NCI-H345 treated with DMSO at 0.1 percent for 48 hours (cell line): Measurements from ENCODE around the gene CCP110.

ENCODE experiments used
- DNase-seq: peaks from one replicate; lab custom pipeline; 2025; ENCODE audit not compliant: unreplicated experiment; lab: John Stamatoyannopoulos, UW

The CCP110 gene

GRCh38 chr16:19523559-19524355 lies at the start of gene CCP110:
Gene CCP110, plus strand, starts transcription at chr16:19523942. Its CDS starts 3,940 bp downstream, at chr16:19527882.
- peak; percentile 92 for DNase-seq

DNA sequence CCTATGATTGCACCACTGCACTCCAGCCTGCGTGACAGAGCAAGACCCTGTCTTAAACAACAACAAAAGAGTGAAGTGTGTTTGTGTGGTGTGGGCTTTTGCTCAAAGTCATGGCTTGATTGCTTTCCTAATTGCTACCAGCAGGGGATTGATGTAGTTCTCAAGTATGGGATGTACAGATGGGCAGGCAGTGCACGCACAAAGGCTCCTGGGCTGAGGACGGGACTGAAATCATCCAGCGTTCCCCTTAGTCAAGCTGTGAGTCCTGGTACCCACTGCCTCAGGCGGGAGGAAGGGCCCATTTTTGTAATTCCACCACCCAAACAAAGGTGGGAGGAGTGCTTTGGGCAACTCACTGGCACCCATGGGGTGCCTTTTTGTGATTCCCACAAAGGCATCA lies 49.1 kb upstream of the CCP110 start:
- DNase-seq = peak; percentile 2

- no peak for DNase-seq
Observed at GRCh38 chr16:19478505-19478904, 45.2 kb upstream of the CCP110 start.

GRCh38 chr16:19479302-19479721 lies 44.4 kb upstream of the CCP110 start:
- DNase-seq = no peak

DNA sequence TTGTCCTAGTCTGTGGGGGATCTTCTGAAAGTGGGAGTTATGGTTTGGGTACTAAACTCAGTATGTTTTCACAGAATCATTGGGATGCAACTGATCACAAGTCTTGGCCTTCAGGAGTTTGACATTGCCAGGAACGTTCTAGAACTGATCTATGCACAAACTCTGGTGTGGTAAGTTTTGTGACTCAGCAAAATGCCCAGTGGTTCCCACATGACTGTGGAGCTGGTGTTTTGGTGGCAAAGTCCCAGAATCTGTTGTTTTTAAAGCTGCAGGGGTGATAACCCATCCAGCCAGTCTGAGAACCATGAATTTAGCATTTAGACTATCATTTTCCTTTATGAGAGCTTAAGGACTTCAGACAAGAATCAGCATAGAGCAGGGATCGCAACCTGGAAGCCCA lies 42.4 kb upstream of the CCP110 start:
- no peak for DNase-seq

- no peak for DNase-seq
Observed at GRCh38 chr16:19481769-19482168, 42.0 kb upstream of the CCP110 start.

GRCh38 chr16:19482291-19482690 lies 41.5 kb upstream of the CCP110 start:
- DNase-seq = no peak

GRCh38 chr16:19484096-19484495 lies 39.6 kb upstream of the CCP110 start:
- no peak for DNase-seq

- no peak for DNase-seq
Observed at GRCh38 chr16:19485611-19486010, 38.1 kb upstream of the CCP110 start.

DNA sequence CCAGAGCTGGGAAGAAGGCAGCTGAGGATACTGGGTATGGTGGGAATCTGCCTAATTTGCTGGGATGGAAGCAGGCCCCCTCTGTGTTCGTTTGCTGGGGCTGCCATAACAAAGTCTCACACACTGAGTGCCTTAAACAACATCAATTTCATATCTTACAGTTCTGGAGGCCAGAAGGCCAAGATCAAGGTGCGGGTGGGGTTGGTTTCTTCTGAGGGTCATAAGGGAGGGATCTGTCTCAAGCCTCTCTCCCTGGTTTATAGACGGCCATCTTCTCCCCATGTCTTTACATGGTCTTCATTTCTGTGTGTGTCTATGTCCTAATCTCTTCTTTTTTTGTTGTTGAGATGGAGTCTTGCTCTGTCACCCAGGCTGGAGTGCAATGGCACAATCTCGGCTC lies 37.7 kb upstream of the CCP110 start:
- no peak for DNase-seq

GRCh38 chr16:19486750-19487325 lies 36.9 kb upstream of the CCP110 start:
- DNase-seq = no peak

DNA sequence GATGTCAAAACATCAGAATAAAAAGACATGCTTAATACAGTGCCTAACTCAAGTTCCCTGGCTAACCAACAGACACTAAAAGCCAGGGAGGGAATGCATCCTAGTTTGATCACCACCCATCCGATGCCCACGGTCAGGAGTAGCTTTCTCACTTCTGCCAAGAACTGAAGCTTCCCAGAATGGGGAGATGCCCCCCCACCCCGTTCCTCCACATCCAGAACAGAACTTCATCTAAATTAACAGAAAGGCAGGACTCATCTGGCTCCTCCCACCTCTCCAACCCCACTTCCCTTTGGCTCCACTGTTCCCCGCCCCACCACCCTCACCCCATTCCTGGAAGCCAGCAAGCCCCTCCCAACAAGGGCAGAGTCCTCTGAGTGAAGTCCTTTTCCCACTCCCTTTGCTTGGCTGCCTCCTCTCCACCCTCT lies 35.5 kb upstream of the CCP110 start:
- no peak for DNase-seq

DNA sequence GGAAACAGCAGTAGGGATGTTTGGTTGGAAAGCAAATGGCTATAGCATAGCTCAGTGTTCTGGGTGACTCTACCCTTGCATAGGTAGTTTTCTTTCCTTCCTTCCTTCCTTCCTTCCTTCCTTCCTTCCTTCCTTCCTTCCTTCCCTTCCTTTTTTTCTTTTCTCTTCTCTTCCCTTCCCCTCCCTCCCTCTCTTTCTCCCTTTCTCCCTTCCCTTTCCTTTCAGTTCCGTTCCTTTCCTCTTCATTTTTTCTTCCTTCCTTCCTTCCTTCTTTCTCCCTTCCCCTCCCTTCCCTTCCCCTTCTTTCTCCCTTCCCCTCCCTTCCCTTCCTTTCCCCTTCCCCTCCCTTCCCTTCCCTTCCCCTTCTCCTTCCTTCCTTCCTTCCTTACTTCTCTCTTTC lies 33.1 kb upstream of the CCP110 start:
- no peak for DNase-seq

GRCh38 chr16:19497176-19497575 lies 26.6 kb upstream of the CCP110 start:
- no peak for DNase-seq

- no peak for DNase-seq
Observed at GRCh38 chr16:19499006-19499405, 24.7 kb upstream of the CCP110 start.

DNA sequence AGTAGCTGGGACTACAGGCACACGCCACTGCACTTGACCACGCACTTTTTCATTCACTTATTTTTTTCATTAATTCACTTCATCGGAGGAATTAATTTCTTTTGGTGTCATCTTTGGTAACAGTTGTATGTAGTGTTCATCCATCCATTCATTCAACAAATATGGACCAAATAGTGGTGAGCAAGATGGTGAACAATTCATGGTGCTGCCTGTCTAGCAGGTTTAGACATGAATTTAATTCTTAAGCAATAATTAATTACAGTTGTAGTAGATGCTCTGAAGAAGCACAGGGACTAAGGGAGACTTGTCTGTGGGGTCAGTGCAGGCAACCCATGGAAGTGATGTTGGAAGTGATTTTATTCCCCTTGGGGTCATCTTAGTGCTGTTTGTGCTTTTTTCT lies 24.3 kb upstream of the CCP110 start:
- DNase-seq = no peak

DNA sequence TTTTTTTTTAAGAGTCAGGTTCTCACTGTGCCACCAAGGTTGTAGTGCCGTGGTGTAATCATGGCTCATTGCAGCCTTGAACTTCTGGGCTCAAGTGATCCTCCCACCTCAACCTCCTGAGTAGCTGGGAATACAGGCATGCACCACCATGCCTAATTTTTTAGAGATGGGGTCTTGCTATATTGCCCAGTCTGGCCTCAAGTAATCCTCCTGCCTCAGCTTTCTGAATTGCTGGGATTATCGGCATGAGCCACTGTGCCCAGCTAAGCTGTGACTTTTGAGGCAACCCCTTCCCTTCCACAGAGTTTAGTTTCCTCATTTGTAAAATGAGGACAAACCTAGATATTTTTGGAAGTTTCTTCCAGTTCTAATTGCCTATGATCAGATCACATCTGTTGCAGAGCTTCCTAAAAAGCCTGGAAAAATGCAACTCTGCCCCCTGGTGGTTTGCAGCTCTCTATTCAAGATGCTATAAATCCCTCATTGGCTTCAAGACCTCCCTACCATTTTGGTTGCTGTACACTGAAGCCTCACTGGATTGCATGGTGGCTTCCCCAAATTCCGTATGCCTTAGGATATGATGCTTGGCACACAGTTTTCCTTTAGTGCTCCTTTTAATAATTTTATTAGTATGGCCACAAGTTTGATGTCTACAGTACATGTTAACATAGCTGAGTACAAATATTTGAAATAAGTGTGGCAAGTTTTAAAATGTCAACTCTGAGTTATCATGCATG lies 21.2 kb upstream of the CCP110 start:
- peak; percentile 54 for DNase-seq

- no peak for DNase-seq
Observed at GRCh38 chr16:19503461-19504075, 20.2 kb upstream of the CCP110 start.

DNA sequence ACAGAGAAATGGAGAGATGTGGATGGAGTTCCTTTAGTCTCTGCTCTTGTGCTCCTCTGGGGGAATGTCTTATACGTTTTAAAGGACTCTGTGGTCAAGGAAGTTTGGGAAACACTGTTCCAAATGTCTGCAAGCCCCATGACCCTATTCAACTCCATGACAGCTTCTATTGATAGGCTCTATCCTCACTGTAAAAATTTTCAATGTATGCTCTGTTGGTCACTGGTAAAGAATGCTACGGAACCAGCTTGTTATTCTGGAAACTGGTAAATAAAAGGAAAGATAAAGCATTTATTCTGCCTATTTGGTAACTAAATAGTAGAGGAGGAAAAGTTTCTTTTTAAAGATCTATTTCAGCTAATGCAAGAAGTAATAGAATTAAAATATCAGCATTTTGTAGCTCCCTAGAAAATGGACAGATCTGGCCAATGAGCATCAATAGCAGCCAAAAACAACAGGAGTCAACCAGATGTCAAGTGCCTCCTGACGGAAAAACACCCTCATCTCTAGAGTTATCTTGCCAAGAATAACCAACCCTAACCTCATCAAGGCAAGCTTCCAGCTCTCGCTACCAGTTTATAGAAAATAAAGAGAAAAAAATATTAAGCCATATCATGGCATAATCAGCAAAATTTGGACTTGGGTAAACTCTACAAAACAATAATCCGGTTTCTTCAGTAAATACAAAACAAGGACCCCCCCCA lies 18.0 kb upstream of the CCP110 start:
- DNase-seq = no peak

- no peak for DNase-seq
Observed at GRCh38 chr16:19506965-19507364, 16.8 kb upstream of the CCP110 start.

GRCh38 chr16:19507867-19508266 lies 15.9 kb upstream of the CCP110 start:
- DNase-seq = no peak
